Measurements from ENCODE around the gene CD300LF.

CD300LF gene

DNA sequence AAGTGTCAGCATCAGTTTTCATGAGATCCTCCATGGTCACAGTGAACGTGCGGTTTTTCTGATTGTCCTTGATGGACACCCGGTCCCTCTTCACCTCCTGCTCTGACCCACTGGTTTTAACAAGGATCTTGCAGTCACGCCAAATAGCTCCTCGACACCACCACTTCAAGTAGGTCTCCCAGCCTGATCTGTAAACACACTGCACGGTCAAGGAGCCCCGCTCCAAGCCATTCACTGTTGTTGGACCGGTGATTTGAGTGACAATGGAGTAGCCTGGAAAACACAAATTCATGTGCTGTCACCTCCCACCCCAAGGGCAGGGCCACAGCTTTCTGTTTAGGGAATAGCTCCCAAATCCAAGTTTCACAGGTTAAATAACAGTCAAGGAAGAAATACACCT is 8.2 kb downstream of the CD300LF start:
- WGBS, 2 experiments (ENCODE audit: insufficient coverage in 2 of 2): 89 to 95% methylated on average over 5 to 8 of the region's 8 CpGs
- no peak overlapping the region for H3K27ac ChIP-seq (ENCODE audit: low read depth, low read length, severe bottlenecking)
- no peak overlapping the region for H3K4me3 ChIP-seq (ENCODE audit: extremely low read depth, insufficient read depth, low read length, poor library complexity, severe bottlenecking)
- no peaks in the 10 kb centered on the region for H3K36me3 ChIP-seq (ENCODE audit: control insufficient read depth, insufficient read depth, low read length)
- H3K4me1 ChIP-seq (ENCODE audit: control insufficient read depth, insufficient read depth, low read length, poor library complexity, severe bottlenecking): no peaks in the 10 kb centered on the region
- H3K9me3 ChIP-seq (ENCODE audit: control insufficient read depth, low read length): no peaks in the 10 kb centered on the region

DNA sequence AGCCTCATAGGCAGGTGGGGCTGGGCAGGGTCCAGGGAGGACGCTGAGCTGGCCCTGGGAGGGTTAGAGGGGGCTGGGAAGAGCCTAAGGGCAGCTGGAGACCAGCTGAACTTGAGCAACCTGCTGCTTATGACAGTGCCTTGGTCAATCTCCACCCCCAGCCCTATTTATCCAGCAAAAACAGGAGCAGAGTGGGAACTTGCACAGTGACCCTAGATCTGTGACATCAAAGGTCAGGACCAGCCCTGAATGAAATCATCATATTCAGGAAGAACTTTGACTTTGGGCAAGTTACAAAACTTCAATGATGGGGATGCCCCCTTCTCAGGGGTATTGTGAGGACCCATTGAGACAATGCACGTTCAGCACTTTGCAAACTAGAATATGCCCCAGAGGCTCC is 9.4 kb downstream of the CD300LF start:
- Histone ChIP-seq H3K4me3 (ENCODE audit: extremely low read depth, insufficient read depth, low read length, poor library complexity, severe bottlenecking) (no peak overlapping the region), H3K36me3 (ENCODE audit: control insufficient read depth, insufficient read depth, low read length) (no peaks in the 10 kb centered on the region), H3K9me3 (ENCODE audit: control insufficient read depth, low read length) (no peaks in the 10 kb centered on the region), H3K4me1 (ENCODE audit: control insufficient read depth, insufficient read depth, low read length, poor library complexity, severe bottlenecking) (no peaks in the 10 kb centered on the region), H3K27ac (ENCODE audit: low read depth, low read length, severe bottlenecking) (no peak overlapping the region)
- 0 to 38% methylated on average over 1 to 2 of the region's 2 CpGs for WGBS, 2 experiments (ENCODE audit: insufficient coverage in 2 of 2)

DNA sequence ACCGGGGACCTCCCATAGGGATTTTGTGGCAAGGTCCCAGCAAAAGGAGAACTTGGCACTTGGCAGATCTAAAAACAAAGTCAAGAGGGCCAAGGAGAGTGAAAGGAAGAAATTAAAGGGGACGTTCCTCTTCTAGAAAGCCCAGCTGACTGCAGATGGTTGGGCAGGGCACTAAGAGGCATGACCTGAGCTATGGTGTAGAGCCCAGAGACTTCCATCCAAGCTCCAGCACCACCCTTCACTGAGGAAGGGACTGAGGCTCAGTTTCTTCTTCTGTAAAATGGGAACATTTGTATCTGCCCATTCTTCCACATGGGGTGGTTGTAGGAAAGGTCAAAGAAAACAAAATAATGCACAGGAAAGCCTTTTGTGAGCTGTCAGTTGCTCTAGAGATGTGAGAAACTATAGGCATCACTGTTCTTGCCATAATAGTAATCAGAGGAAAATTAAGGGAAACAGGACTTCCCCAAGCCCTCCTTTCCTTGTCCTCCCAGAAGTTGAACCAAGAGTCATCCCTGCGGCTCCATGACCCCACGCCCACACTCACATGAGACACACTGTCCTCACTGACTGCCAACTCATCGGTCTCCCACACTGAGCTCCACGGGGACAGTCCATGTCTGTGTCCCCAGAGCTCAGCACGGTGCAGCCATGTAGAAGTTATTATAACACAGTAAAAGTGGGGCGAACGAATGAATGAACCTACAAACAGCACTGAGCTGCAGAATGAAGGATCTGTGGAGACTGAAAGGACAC is 10.4 kb downstream of the CD300LF start:
- WGBS, 2 experiments (ENCODE audit: insufficient coverage in 2 of 2): 81 to 83% methylated on average over 9 of the region's 9 CpGs
- H3K27ac ChIP-seq (ENCODE audit: low read depth, low read length, severe bottlenecking): no peak overlapping the region
- no peak overlapping the region for H3K4me3 ChIP-seq (ENCODE audit: extremely low read depth, insufficient read depth, low read length, poor library complexity, severe bottlenecking)
- no peaks in the 10 kb centered on the region for H3K36me3 ChIP-seq (ENCODE audit: control insufficient read depth, insufficient read depth, low read length)
- H3K4me1 ChIP-seq (ENCODE audit: control insufficient read depth, insufficient read depth, low read length, poor library complexity, severe bottlenecking): no peaks in the 10 kb centered on the region
- no peaks in the 10 kb centered on the region for H3K9me3 ChIP-seq (ENCODE audit: control insufficient read depth, low read length)

DNA sequence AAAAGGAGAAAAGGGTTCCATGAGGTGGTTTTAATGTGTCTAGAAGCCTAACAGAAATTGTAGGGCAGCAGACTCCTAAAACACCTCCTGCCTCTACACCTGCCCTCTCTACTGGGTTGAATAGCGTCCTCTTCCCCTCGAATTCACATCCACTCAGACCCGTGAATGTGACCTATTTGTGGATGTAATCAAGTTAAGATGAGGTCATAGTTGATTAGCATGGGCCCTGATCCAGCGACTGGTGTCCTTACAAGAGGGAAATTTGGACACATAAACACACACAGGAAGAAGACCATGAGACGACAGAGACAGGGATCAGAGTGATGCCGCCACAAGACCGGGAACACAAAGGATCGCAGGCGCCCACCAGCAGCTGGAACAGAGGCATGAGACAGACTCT is 13.5 kb downstream of the CD300LF start:
- 79 to 92% methylated on average over 6 of the region's 9 CpGs for WGBS, 2 experiments (ENCODE audit: insufficient coverage in 2 of 2)
- Histone ChIP-seq H3K36me3 (ENCODE audit: control insufficient read depth, insufficient read depth, low read length) (no peaks in the 10 kb centered on the region), H3K9me3 (ENCODE audit: control insufficient read depth, low read length) (no peaks in the 10 kb centered on the region), H3K4me1 (ENCODE audit: control insufficient read depth, insufficient read depth, low read length, poor library complexity, severe bottlenecking) (no peaks in the 10 kb centered on the region), H3K4me3 (ENCODE audit: extremely low read depth, insufficient read depth, low read length, poor library complexity, severe bottlenecking) (no peak overlapping the region), H3K27ac (ENCODE audit: low read depth, low read length, severe bottlenecking) (no peak overlapping the region)

DNA sequence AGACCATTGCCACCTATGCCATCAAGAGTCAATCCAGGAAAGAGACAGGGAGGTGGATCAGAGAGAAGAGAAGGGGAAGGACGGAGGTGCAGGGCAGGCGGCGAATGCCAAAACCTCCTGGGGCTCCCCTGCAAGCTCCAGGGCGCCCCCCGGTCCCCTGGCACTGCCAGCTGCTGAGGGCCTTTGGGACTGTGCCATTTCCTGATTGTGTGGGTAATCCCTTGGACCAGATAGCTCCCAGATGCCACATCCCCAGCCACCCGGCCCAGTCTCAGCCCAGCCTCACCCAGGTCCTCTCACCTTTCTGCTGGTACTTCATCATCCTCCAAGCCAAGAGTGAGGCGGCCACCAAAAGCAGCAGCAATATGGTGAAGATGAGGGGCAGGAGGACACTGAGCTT is 14.7 kb downstream of the CD300LF start:
- H3K4me1 ChIP-seq (ENCODE audit: control insufficient read depth, insufficient read depth, low read length, poor library complexity, severe bottlenecking): no peaks in the 10 kb centered on the region
- 86 to 95% methylated on average over 3 to 5 of the region's 7 CpGs for WGBS, 2 experiments (ENCODE audit: insufficient coverage in 2 of 2)
- no peaks in the 10 kb centered on the region for H3K9me3 ChIP-seq (ENCODE audit: control insufficient read depth, low read length)
- no peak overlapping the region for H3K4me3 ChIP-seq (ENCODE audit: extremely low read depth, insufficient read depth, low read length, poor library complexity, severe bottlenecking)
- no peak overlapping the region for H3K27ac ChIP-seq (ENCODE audit: low read depth, low read length, severe bottlenecking)
- H3K36me3 ChIP-seq (ENCODE audit: control insufficient read depth, insufficient read depth, low read length): no peaks in the 10 kb centered on the region

DNA sequence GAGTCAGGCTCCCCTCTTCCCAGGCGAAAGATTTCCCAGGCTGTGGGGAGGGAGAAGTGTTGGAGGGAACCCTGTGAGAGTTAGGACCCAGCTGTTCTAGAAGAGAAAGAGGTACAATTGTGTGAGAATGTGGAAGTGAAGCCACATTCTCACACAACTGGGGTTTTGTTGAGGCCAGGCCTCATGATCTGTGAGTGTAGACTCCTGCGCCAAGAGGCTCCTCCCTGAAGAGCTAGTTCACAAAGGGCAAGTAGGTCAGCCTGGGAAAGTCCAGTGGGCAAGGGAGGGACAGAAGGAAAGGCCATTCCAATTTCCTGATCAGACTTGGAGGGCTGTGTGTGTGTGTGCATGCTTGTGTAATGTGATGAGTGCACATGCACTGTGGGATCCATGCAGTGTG is 15.2 kb downstream of the CD300LF start:
- Histone ChIP-seq H3K9me3 (ENCODE audit: control insufficient read depth, low read length) (no peaks in the 10 kb centered on the region), H3K4me1 (ENCODE audit: control insufficient read depth, insufficient read depth, low read length, poor library complexity, severe bottlenecking) (no peaks in the 10 kb centered on the region), H3K36me3 (ENCODE audit: control insufficient read depth, insufficient read depth, low read length) (no peaks in the 10 kb centered on the region), H3K27ac (ENCODE audit: low read depth, low read length, severe bottlenecking) (no peak overlapping the region), H3K4me3 (ENCODE audit: extremely low read depth, insufficient read depth, low read length, poor library complexity, severe bottlenecking) (no peak overlapping the region)
- 100% methylated on average over 1 of the region's 2 CpGs for WGBS, 2 experiments (ENCODE audit: insufficient coverage in 2 of 2)

DNA sequence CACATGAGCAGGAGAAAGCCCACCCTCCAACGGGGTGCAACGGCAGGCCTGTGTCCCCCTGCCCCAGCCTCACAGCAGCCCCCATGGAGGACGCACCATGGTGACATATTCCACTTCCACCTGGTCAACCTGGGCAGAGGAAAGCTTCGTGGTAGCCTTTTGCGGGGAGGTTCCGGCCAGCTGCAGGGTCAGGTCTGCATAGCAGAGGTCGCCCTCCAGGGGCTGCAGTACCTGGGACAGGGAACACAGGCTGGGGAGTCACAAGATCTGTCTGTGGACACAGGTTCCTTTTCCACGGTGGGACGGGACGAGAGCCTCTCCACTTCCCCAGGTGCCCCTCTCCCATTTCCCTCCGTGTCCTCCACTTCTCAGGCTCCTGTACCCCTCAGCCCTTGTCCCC is 17.1 kb downstream of the CD300LF start:
- Histone ChIP-seq H3K4me1 (ENCODE audit: control insufficient read depth, insufficient read depth, low read length, poor library complexity, severe bottlenecking) (no peaks in the 10 kb centered on the region), H3K9me3 (ENCODE audit: control insufficient read depth, low read length) (no peaks in the 10 kb centered on the region), H3K4me3 (ENCODE audit: extremely low read depth, insufficient read depth, low read length, poor library complexity, severe bottlenecking) (no peak overlapping the region), H3K27ac (ENCODE audit: low read depth, low read length, severe bottlenecking) (no peak overlapping the region), H3K36me3 (ENCODE audit: control insufficient read depth, insufficient read depth, low read length) (no peaks in the 10 kb centered on the region)
- 85 to 86% methylated on average over 10 to 11 of the region's 11 CpGs for WGBS, 2 experiments (ENCODE audit: insufficient coverage in 2 of 2)

DNA sequence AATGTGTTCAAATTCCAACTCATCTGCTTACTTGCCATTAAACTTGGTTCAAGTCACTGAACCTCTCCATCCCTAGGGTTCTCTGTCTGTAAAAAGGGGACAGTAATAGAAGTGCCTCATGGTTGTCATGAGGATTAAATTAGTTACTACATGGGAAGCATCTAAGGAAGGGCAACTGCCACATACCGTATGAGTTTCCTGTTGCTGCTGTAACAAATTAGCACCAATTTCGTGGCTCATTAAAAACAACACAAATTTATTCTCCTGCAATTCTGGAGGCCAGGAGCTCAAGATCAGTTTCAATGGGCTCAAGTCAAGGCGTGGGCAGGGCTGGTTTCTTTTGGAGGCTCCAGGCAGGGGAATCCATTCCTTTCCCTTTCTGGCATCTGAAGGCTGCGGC is 18.6 kb downstream of the CD300LF start:
- Histone ChIP-seq H3K36me3 (ENCODE audit: control insufficient read depth, insufficient read depth, low read length) (no peaks in the 10 kb centered on the region), H3K4me3 (ENCODE audit: extremely low read depth, insufficient read depth, low read length, poor library complexity, severe bottlenecking) (no peak overlapping the region), H3K27ac (ENCODE audit: low read depth, low read length, severe bottlenecking) (no peak overlapping the region), H3K9me3 (ENCODE audit: control insufficient read depth, low read length) (no peaks in the 10 kb centered on the region), H3K4me1 (ENCODE audit: control insufficient read depth, insufficient read depth, low read length, poor library complexity, severe bottlenecking) (no peaks in the 10 kb centered on the region)
- 67 to 82% methylated on average over 4 of the region's 4 CpGs for WGBS, 2 experiments (ENCODE audit: insufficient coverage in 2 of 2)

DNA sequence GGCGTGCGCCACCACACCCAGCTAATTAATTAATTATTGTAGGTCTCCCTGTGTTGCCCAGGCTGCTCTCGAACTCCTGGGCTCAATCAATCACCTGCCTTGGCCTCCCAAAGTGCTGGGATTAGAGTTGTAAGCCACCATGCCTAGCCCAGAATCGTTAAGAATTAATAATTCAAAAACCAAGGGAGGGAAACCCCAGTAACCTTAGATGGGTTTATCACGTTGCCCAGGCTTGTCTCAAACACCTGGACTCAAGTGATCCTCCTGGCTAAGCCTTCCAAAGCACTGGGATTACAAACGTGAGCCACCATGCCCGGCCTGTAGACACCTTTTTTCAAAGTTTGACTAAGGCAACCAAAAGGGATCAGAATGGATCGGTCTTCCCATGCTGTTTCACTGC is 21.6 kb downstream of the CD300LF start:
- Histone ChIP-seq H3K4me1 (ENCODE audit: control insufficient read depth, insufficient read depth, low read length, poor library complexity, severe bottlenecking) (no peaks in the 10 kb centered on the region), H3K9me3 (ENCODE audit: control insufficient read depth, low read length) (no peaks in the 10 kb centered on the region), H3K4me3 (ENCODE audit: extremely low read depth, insufficient read depth, low read length, poor library complexity, severe bottlenecking) (no peak overlapping the region), H3K36me3 (ENCODE audit: control insufficient read depth, insufficient read depth, low read length) (no peaks in the 10 kb centered on the region), H3K27ac (ENCODE audit: low read depth, low read length, severe bottlenecking) (no peak overlapping the region)
- 71 to 77% methylated on average over 5 to 6 of the region's 8 CpGs for WGBS, 2 experiments (ENCODE audit: insufficient coverage in 2 of 2)

DNA sequence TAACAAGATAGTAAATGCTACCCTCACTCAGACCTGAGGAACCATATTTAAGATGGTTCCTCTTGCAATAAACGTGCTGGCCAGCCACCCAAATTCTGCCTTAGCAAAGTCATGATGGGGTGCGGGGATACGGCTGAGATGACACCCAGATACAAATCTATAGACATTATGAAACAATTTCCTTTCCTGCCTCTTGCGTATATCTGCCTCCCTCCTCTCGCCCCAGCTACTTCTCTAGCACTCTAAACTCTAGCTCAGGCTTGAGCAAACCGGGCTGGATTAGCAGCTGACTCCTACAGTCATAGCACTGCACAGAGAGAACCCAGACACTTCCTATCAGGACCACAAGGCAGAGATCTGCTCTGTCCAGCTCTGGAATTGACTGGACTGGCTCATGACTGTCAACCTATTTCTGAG is 22.3 kb downstream of the CD300LF start:
- H3K9me3 ChIP-seq (ENCODE audit: control insufficient read depth, low read length): no peaks in the 10 kb centered on the region
- no peaks in the 10 kb centered on the region for H3K4me1 ChIP-seq (ENCODE audit: control insufficient read depth, insufficient read depth, low read length, poor library complexity, severe bottlenecking)
- H3K4me3 ChIP-seq (ENCODE audit: extremely low read depth, insufficient read depth, low read length, poor library complexity, severe bottlenecking): no peak overlapping the region
- no peak overlapping the region for H3K27ac ChIP-seq (ENCODE audit: low read depth, low read length, severe bottlenecking)
- WGBS, 2 experiments (ENCODE audit: insufficient coverage in 2 of 2): 81 to 92% methylated on average over 6 of the region's 6 CpGs
- H3K36me3 ChIP-seq (ENCODE audit: control insufficient read depth, insufficient read depth, low read length): no peaks in the 10 kb centered on the region

DNA sequence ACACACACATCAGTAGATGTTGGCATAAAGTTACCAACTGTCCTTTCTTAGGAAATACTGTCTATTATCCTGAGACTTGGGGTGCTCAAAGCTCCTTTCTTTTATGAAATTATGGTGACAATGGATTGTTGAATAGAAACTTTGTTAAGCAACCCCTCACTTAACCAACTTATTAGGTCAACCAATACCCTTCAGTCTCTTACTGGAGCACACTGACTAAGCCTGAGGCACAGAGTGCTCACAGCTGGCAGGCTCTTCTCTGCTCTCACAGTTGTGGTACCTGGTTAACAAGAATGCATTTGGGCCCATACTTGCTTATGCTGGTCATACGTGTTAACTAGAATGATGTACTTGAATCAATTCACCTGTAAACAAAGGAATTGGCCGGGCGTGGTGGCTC is 24.8 kb downstream of the CD300LF start:
- 88 to 96% methylated on average over 3 of the region's 3 CpGs for WGBS, 2 experiments (ENCODE audit: insufficient coverage in 2 of 2)
- no peak overlapping the region for H3K27ac ChIP-seq (ENCODE audit: low read depth, low read length, severe bottlenecking)
- H3K4me3 ChIP-seq (ENCODE audit: extremely low read depth, insufficient read depth, low read length, poor library complexity, severe bottlenecking): no peak overlapping the region

More for the DNA sequence above, 24.8 kb downstream of the CD300LF start:
- no peaks in the 10 kb centered on the region for H3K36me3 ChIP-seq (ENCODE audit: control insufficient read depth, insufficient read depth, low read length)
- H3K9me3 ChIP-seq (ENCODE audit: control insufficient read depth, low read length): no peaks in the 10 kb centered on the region
- no peaks in the 10 kb centered on the region for H3K4me1 ChIP-seq (ENCODE audit: control insufficient read depth, insufficient read depth, low read length, poor library complexity, severe bottlenecking)

Measured in mesodermal cell (in vitro differentiated cells).